OCI-LY7 (cell line): ENCODE measurements around the gene NID2. TPM values are rescaled to one million over a fixed set of nuclear protein-coding genes. Genes with fewer than 3 reads are reported as not detected.
A peak's percentile ranks its signal among the peaks of the same experiment; 100 is the strongest.

ENCODE experiments used
- BruUV-seq: library from RNA; stranded (reverse); fragments of 400-500 nt; replicated peaks from 2 replicates; lab custom pipeline; 2021; lab: Mats Ljungman, UMichigan
- CTCF ChIA-PET: fragments of 300-600 bp; sonication (Branson Sonifier 250); formaldehyde crosslinking; loops from one replicate; lab custom pipeline; 2022; ENCODE audit warnings: antibody characterized with exemption; ENCODE audit not compliant: unreplicated experiment; lab: Charles Lee
- POLR2A ChIA-PET: fragments of 300-600 bp; sonication (Branson Sonifier 250); formaldehyde crosslinking; loops from one replicate; lab custom pipeline; 2022; ENCODE audit warnings: antibody characterized with exemption; lab: Charles Lee
- DNase-seq: peaks from one replicate; pipeline ENCODE4 v3.0.0-alpha.2; 2015; ENCODE audit warnings: low spot score
- H2AFZ ChIP-seq: fragments of 200-600 bp; sonication (generic), shearing (Covaris generic); 2 replicates; pipeline ENCODE4 v1.6.1; 2014; ENCODE audit warnings: mild to moderate bottlenecking, antibody characterized with exemption, low read length, moderate library complexity
- H3K27ac ChIP-seq: fragments of 200-600 bp; sonication (generic); 2 replicates; pipeline ENCODE4 v1.5.1; 2014; ENCODE audit warnings: mixed run types, low read depth, mild to moderate bottlenecking, moderate library complexity, low read length, inconsistent platforms; ENCODE audit not compliant: poor library complexity, severe bottlenecking
- H3K36me3 ChIP-seq: fragments of 200-600 bp; sonication (generic); 2 replicates; pipeline ENCODE4 v1.6.1; 2014; ENCODE audit warnings: mild to moderate bottlenecking, antibody characterized with exemption, low read length, moderate library complexity, mixed read lengths; ENCODE audit not compliant: insufficient read depth
- H3K4me1 ChIP-seq: fragments of 200-600 bp; sonication (generic); 2 replicates; pipeline ENCODE4 v1.5.1; 2014; ENCODE audit warnings: mild to moderate bottlenecking, low read length; ENCODE audit not compliant: insufficient read depth, poor library complexity, severe bottlenecking
- H3K4me2 ChIP-seq: fragments of 200-600 bp; sonication (generic); 2 replicates; pipeline ENCODE4 v1.6.1; 2014; ENCODE audit warnings: mild to moderate bottlenecking, low read length
- H3K4me3 ChIP-seq: fragments of 200-600 bp; sonication (generic); 2 replicates; pipeline ENCODE4 v1.5.1; 2014; ENCODE audit warnings: mild to moderate bottlenecking, low read depth, low read length; ENCODE audit not compliant: poor library complexity, severe bottlenecking
- H3K79me2 ChIP-seq: fragments of 200-600 bp; sonication (generic); 2 replicates; pipeline ENCODE4 v1.6.1; 2016; ENCODE audit warnings: low read depth, mild to moderate bottlenecking, low read length, moderate library complexity, mixed read lengths; ENCODE audit not compliant: insufficient read depth
- H3K9me2 ChIP-seq: fragments of 200-600 bp; sonication (generic); 2 replicates; pipeline ENCODE4 v1.6.1; 2016; ENCODE audit warnings: mild to moderate bottlenecking, low read length, mixed read lengths; ENCODE audit not compliant: insufficient read depth
- H3K9me3 ChIP-seq: fragments of 200-600 bp; sonication (generic); 2 replicates; pipeline ENCODE4 v1.6.1; 2014; ENCODE audit warnings: mild to moderate bottlenecking, mixed run types, low read length, mixed read lengths
- H4K20me1 ChIP-seq: fragments of 200-600 bp; sonication (generic); 2 replicates; pipeline ENCODE4 v1.6.1; 2014; ENCODE audit warnings: mild to moderate bottlenecking, antibody characterized with exemption, low read length, moderate library complexity, mixed read lengths; ENCODE audit not compliant: insufficient read depth
- CTCF ChIP-seq: fragments of 200-600 bp; sonication (generic); conservative IDR thresholded peaks from 2 replicates; pipeline ENCODE4 v1.5.1; 2014; ENCODE audit warnings: mild to moderate bottlenecking, antibody characterized with exemption, low read length, moderate library complexity, mixed read lengths
- EZH2phosphoT487 ChIP-seq: fragments of 200-600 bp; sonication (generic); IDR thresholded peaks from 2 replicates; pipeline ENCODE4 v1.6.1; 2018; ENCODE audit warnings: low read depth, borderline replicate concordance, mild to moderate bottlenecking, mixed run types, antibody characterized with exemption, low read length, moderate library complexity, mixed read lengths
- intact Hi-C: fragments of 100-400 bp; cut with micrococcal nuclease; formaldehyde crosslinking; loops from one replicate; pipeline ENCODE4 v1.10.0; 2022; ENCODE audit not compliant: unreplicated experiment
- total RNA-seq, 2 experiments: library from RNA; depleted of rRNA in 1 of 2; stranded (reverse); fragments of >200 nt in 1 of 2; shearing (Covaris generic) in 1 of 2; gene quantifications; 2 replicates each; pipeline ENCODE4 v1.2.3, GENCODE V29; 2014 to 2022

The NID2 gene
- total RNA-seq, 2 experiments from 2014 or later, result not detected

- BruUV-seq, result no TSS peak
- CTCF ChIA-PET, result no interaction called here
- Histone ChIP-seq H3K79me2 (no peaks in the 10 kb centered on the region), H3K4me1 (no peaks in the 10 kb centered on the region), H4K20me1 (no peaks in the 10 kb centered on the region), H3K9me3 (no peaks in the 10 kb centered on the region), H2AFZ (no peak overlapping the region), H3K4me3 (no peak overlapping the region), H3K9me2 (no peaks in the 10 kb centered on the region), H3K36me3 (no peaks in the 10 kb centered on the region), H3K4me2 (no peak overlapping the region), H3K27ac (no peak overlapping the region)
- DNase-seq, result no peak
- TF ChIP-seq CTCF, result no peak
- no peak for TF ChIP-seq EZH2phosphoT487
- POLR2A ChIA-PET, result interaction anchor here (0.5 to 1.1 kb wide), 4 partner anchors 12 to 1218 kb away, joined by 3 read pairs; no protein-coding TSS in a partner anchor
- intact Hi-C loops, result loop anchor here (10.0 kb wide), 1 partner anchor 90 kb away; no protein-coding TSS in a partner anchor
Measured at GRCh38 chr14:52044791-52045522, 23.9 kb downstream of the NID2 start.

- Histone ChIP-seq H3K79me2 (no peaks in the 10 kb centered on the region), H2AFZ (no peak overlapping the region), H3K4me2 (no peak overlapping the region), H3K4me3 (no peak overlapping the region), H3K27ac (no peak overlapping the region), H3K4me1 (no peaks in the 10 kb centered on the region), H3K36me3 (no peaks in the 10 kb centered on the region), H4K20me1 (no peaks in the 10 kb centered on the region), H3K9me2 (no peaks in the 10 kb centered on the region), H3K9me3 (no peaks in the 10 kb centered on the region)
- no peak for TF ChIP-seq EZH2phosphoT487
- TF ChIP-seq CTCF, result peak; percentile 69
- POLR2A ChIA-PET, result interaction anchor here (0.6 to 0.8 kb wide), 3 partner anchors 8 to 231 kb away, joined by 3 to 10 read pairs (median 4); no protein-coding TSS in a partner anchor
- no TSS peak for BruUV-seq
- intact Hi-C loops, result loop anchor here (10.0 kb wide), 1 partner anchor 91 kb away; no protein-coding TSS in a partner anchor
- CTCF ChIA-PET, result interaction anchor here (0.6 kb wide), 1 partner anchor 391 kb away, joined by 3 read pairs; no protein-coding TSS in a partner anchor
- peak; percentile 23 for DNase-seq
Measured at GRCh38 chr14:52043690-52044089, 25.2 kb downstream of the NID2 start.
